ENCODE measurements around the gene LINS1. TPM values are rescaled to one million over a fixed set of nuclear protein-coding genes. Genes with fewer than 3 reads are reported as not detected.
A peak's percentile ranks its signal among the peaks of the same experiment; 100 is the strongest.

The LINS1 gene
- total RNA-seq, 1 donor from 2014 or later = 20.0 TPM

GRCh38 chr15:100566850-100567628 is 34.9 kb downstream of the LINS1 start:
- no peak for ATAC-seq
- no peak for DNase-seq (ENCODE audit: low spot score)
- intact Hi-C loops (cut with DNase I) = no loop called here

- intact Hi-C loops (cut with DNase I) = no loop called here
- no peak for ATAC-seq
- DNase-seq (ENCODE audit: low spot score) = no peak
Observed at GRCh38 chr15:100565591-100565990, 36.4 kb downstream of the LINS1 start.

GRCh38 chr15:100560323-100560722 is 41.7 kb downstream of the LINS1 start:
- DNase-seq (ENCODE audit: low spot score) (no peak), ATAC-seq (no peak)
- intact Hi-C loops (cut with DNase I) = no loop called here

GRCh38 chr15:100559330-100559729 is 42.7 kb downstream of the LINS1 start:
- no peak for DNase-seq (ENCODE audit: low spot score)
- peak; percentile 83 for ATAC-seq
- intact Hi-C loops (cut with DNase I) = no loop called here

DNA sequence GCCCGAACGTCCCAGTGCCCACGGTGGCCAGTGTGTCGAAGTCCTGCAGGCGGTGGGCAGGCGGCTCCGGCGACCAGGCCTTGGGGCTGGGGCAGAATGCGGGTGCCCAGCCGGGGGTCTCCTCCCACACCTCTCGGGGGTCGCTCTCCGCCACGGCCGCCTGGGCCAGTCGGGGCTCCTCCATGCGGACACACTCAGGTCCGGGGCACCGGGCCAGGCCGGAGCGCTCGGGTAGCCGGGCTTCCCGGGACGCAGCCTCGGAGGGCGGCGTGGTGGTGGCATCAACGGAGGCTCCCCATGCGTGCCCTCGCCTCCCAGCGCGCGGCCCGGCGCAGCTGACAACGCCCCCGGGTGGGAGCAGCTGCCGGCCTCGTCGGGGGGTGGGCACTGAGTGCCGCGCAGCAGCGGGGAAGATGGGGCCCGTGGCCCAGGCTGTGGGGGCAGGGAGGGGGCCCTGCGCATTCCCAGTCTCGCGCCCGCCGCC is 43.2 kb downstream of the LINS1 start:
- DNase-seq (ENCODE audit: low spot score) (no peak), ATAC-seq (no peak)
- intact Hi-C loops (cut with DNase I) = no loop called here

GRCh38 chr15:100553468-100553867 is 48.5 kb downstream of the LINS1 start:
- no peak for DNase-seq (ENCODE audit: low spot score)
- no peak for ATAC-seq

DNA sequence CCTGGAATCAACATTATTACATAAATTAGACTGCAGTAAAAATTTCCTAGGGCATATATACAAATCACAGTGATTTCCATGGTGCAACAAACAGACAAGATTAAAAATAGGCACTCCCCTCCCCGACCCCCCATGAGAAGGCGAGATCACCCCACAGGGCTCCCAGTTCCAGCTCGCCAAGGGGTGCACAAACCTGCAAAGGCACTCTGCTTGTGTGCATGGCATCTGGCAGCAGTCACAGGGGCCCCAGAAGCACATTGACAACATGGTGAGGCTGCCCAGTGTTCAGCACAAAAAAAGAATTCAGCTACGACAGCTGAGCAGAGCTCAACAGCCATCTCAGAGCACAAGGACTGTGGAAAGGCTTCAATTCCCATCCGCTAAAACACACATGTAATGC is 54.0 kb downstream of the LINS1 start:
- intact Hi-C loops (cut with DNase I) = no loop called here
- DNase-seq (ENCODE audit: low spot score) = no peak

More at GRCh38 chr15:100553468-100553867, 48.5 kb downstream of the LINS1 start:
- intact Hi-C loops (cut with DNase I) = no loop called here

GRCh38 chr15:100544946-100545345 is 57.0 kb downstream of the LINS1 start:
- intact Hi-C loops (cut with DNase I) = no loop called here
- no peak for ATAC-seq

More for the DNA sequence above, 54.0 kb downstream of the LINS1 start:
- no peak for ATAC-seq

DNA sequence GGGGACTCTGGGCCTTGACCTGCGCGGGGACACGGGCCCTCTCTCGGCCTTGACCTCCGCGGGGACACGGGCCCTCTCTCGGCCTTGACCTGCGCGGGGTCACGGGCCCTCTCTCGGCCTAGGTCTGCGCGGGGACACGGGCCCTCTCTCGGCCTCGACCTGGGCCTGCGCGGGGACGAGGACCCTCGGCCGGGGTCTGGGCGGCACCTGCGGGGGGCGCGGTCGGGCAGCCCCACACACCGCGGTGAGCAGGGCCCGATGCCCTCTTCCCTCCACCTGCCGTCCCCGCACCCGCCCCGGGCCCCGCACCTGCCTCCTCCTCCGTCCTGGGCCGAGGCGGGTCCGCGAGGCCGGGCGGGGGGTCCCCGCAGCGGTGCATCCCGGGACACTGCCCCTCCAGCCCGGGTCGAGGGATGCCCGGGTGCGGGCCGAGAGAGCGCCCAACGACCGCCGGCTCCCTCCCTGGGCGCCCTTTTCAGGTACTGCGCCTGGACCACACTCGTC is 57.6 kb downstream of the LINS1 start:
- intact Hi-C loops (cut with DNase I) = no loop called here
- ATAC-seq (no peak), DNase-seq (ENCODE audit: low spot score) (no peak)

More at GRCh38 chr15:100544946-100545345, 57.0 kb downstream of the LINS1 start:
- DNase-seq (ENCODE audit: low spot score) = no peak

DNA sequence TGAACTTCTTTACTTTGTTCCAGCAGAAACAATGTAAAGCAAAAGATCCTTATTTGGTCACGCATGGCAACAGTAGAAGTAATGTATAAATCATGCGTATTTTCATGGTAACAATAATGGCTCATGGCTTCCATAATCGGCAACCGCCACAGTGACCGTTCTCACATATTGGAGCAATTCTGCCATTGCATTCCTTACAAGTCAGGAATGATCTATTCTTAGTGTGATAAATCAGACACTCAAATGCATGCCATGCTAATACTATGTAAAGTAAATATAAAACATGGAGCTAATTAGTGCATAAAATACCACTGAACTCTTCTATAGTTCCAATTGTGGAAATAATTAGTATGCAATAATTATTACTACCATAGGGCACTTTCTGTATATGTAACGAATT is 59.7 kb downstream of the LINS1 start:
- no peak for ATAC-seq
- intact Hi-C loops (cut with DNase I) = no loop called here
- no peak for DNase-seq (ENCODE audit: low spot score)

GRCh38 chr15:100537331-100537730 is 64.7 kb downstream of the LINS1 start:
- intact Hi-C loops (cut with DNase I) = no loop called here
- ATAC-seq = no peak
- no peak for DNase-seq (ENCODE audit: low spot score)

DNA sequence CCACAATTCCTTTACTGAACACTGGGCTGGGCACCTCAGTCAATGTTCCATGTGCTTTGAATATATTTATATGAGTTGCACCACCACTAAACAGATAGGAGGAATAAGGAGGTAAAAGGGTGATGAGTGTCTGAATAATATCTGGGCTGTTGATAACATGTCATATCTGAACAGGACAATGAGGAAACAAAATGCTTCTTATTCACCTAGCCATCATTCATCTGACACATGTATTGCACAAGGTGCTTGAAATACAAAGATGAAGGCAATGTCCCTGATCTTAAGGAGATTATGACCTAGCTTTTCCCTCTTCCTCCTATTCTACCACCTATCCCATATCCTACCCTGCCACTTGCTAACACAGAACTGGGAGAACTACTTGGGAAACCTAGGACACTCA is 65.3 kb downstream of the LINS1 start:
- DNase-seq (ENCODE audit: low spot score) (no peak), ATAC-seq (no peak)
- intact Hi-C loops (cut with DNase I) = no loop called here

GRCh38 chr15:100533886-100534285 is 68.1 kb downstream of the LINS1 start:
- intact Hi-C loops (cut with DNase I) = no loop called here
- no peak for DNase-seq (ENCODE audit: low spot score)
- ATAC-seq = no peak

GRCh38 chr15:100531823-100532327 is 70.1 kb downstream of the LINS1 start:
- intact Hi-C loops (cut with DNase I) = no loop called here
- ATAC-seq (no peak), DNase-seq (ENCODE audit: low spot score) (no peak)

DNA sequence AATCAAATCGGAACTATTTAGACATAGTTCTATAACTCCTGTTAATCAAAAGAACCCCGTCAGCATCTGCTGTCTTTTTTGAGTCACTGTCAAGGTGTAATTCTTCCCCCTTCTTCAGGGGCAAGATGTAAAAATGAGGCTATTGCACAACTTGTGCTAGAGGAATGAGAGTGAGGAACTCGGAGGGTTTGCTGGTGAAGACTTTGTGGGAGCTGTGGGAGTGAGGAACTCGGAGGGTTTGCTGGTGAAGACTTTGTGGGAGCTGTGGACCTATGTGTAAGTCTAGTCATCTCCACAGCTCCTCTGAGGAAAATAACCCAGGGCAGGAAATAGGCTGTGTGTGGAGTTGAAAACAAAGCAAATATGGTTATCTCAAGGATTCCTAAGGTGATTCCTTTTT is 70.8 kb downstream of the LINS1 start:
- ATAC-seq (no peak), DNase-seq (ENCODE audit: low spot score) (no peak)
- intact Hi-C loops (cut with DNase I) = no loop called here

DNA sequence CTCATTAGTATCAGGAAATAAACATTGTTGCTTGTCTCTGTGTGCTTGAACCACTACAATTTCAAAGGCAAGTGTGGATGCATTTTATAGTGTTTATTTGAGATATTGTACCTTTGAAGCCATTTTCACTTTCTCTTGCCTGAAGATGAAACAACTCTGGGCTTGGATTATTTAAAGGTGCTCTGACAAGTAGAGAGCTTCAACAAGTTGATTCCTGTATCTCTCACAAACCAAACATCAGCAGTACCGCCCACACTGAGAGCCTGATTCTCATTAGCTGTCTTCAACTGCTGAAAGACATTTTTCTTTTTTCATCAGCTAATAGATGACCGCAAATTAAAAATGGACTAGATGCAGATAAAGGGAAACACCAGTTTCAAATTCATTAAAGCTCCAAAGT is 72.4 kb downstream of the LINS1 start:
- DNase-seq (ENCODE audit: low spot score) = no peak
- ATAC-seq = no peak
- intact Hi-C loops (cut with DNase I) = no loop called here

DNA sequence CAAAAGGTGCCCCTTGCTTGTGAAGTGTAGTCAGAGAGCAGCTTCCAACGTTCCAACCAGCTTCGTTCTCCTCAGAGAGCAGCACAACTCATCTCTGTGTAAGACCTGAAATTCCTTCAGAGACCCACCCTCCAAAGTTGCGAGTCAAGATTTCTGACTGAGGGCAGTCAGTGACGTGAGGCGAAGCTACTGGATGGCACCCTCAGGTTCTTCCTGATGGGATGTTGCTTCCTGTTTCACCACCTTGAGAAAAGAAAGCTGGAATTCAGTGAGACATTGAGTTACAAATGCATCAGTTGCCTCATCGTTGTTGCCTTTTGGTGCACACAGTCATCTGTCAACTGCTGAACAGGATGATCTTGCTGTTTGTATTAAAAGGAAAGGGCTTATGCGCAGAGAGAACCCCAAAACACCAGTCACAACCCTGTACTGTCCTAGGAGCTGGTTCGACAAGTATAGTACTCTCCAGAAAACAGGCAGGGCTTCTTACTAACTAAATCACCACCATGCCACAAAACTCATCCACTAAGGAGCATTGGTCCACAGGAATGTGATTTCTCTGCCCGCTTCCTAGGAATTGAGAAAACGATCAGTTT is 73.1 kb downstream of the LINS1 start, which contains the start of gene CERS3:
TSS of gene CERS3 (minus strand) at position 118 of the 596 bp plus-strand sequence. CDS start 27,101 bp downstream, outside the sequence.
- DNase-seq (ENCODE audit: low spot score) = no peak
- no peak for ATAC-seq
- intact Hi-C loops (cut with DNase I) = no loop called here

GRCh38 chr15:100526027-100526481 is 75.9 kb downstream of the LINS1 start:
- ATAC-seq (peak; percentile 94), DNase-seq (ENCODE audit: low spot score) (no peak)

DNA sequence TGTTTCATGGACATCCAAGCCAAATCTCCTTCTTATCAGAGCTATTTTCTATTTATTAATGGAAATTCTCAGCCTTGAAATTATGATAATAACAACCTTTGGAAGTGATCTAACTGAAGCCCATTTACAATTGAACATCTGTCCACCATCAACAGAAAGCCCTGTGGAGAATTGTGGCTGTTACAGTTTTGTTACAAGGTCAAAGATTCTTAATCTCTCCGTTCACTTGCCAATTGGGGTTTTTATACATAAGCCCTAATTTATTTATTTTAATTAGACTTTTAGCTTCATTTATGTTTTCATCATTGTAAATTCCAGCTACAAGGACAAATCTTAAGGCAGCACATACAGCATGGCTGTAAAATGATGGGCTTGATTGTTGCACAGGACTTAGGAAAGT is 76.5 kb downstream of the LINS1 start:
- no peak for DNase-seq (ENCODE audit: low spot score)
- intact Hi-C loops (cut with DNase I) = no loop called here

More at GRCh38 chr15:100526027-100526481, 75.9 kb downstream of the LINS1 start:
- intact Hi-C loops (cut with DNase I) = no loop called here

GRCh38 chr15:100524326-100524725 is 77.7 kb downstream of the LINS1 start:
- DNase-seq (ENCODE audit: low spot score) (no peak), ATAC-seq (no peak)
- intact Hi-C loops (cut with DNase I) = no loop called here

More for the DNA sequence above, 76.5 kb downstream of the LINS1 start:
- ATAC-seq = no peak

Data from sciatic nerve (tissue), 2 donors.